ENCODE data around the gene POU2AF1. TPM values are rescaled to one million over a fixed set of nuclear protein-coding genes. Genes with fewer than 3 reads are reported as not detected.

POU2AF1 gene
- total and polyA plus RNA-seq, 2 of the 8 experiments (the other 6 are each of a cell fraction or from before 2014, with no cell fraction given) = not detected

GRCh38 chr11:111310723-111311122, 68.4 kb downstream of the POU2AF1 start:
- 85% methylated on average over 6 of the region's 6 CpGs; no CpG with 5 or more reads in 1 of the 2 experiments for WGBS, 2 experiments (ENCODE audit: extremely low coverage in 1 of 2, insufficient coverage in 1 of 2, insufficient read length in 1 of 2, insufficient replicate concordance in 2 of 2, low coverage in 1 of 2, low lambda C conversion rate in 2 of 2, missing lambda C conversion rate in 1 of 2)
- no peaks in the 10 kb centered on the region for H3K79me2 ChIP-seq (ENCODE audit: control insufficient read depth in 1 of 2, insufficient read depth in 2 of 2, low read length in 2 of 2)
- no peak overlapping the region for H3K4me2 ChIP-seq (ENCODE audit: insufficient read depth in 1 of 2, low read depth in 2 of 2, low read length in 2 of 2)
- H3K23ac ChIP-seq (ENCODE audit: insufficient read length) = no peak overlapping the region
- H2BK15ac ChIP-seq (ENCODE audit: low read length) = no peak overlapping the region
- no peak overlapping the region for H3K9ac ChIP-seq (replicated peaks in 1 of 4; ENCODE audit: extremely low read depth in 1 of 4, low read depth in 3 of 4, low read length in 3 of 4)
- no peaks in the 10 kb centered on the region for H3K4me1 ChIP-seq (replicated peaks in 1 of 4; ENCODE audit: control insufficient read depth in 3 of 4, insufficient read depth in 4 of 4, low read length in 3 of 4)
- H3K4me3 ChIP-seq (ENCODE audit: extremely low read depth in 1 of 4, insufficient read depth in 2 of 4, low read depth in 3 of 4, low read length in 4 of 4) = no peak overlapping the region
- no peaks in the 10 kb centered on the region for H4K20me1 ChIP-seq (replicated peaks in 1 of 2; ENCODE audit: control insufficient read depth in 1 of 2, insufficient read depth in 2 of 2, low read length in 2 of 2)
- FAIRE-seq = no peak
- no peak overlapping the region for H4K8ac ChIP-seq (ENCODE audit: extremely low read depth, insufficient read depth, low read length)
- H3K27me3 ChIP-seq (replicated peaks in 1 of 4; ENCODE audit: control insufficient read depth in 3 of 4, extremely low read depth in 1 of 4, insufficient read depth in 3 of 4, low read length in 3 of 4) = no peaks in the 10 kb centered on the region
- H3K9me3 ChIP-seq (ENCODE audit: insufficient read depth in 2 of 2, low read depth in 1 of 2, low read length in 1 of 2) = no peaks in the 10 kb centered on the region
- H2BK5ac ChIP-seq (ENCODE audit: low read depth, low read length) = no peak overlapping the region
- no peak overlapping the region for H2BK120ac ChIP-seq (replicated peaks; ENCODE audit: low read depth, low read length)
- H4K5ac ChIP-seq (ENCODE audit: insufficient read length, low read depth, low read length) = no peak overlapping the region
- H3K27ac ChIP-seq (ENCODE audit: low read depth, low read length) = no peak overlapping the region
- H3K18ac ChIP-seq (ENCODE audit: extremely low read depth, low read length) = no peak overlapping the region
- no peaks in the 10 kb centered on the region for H3K36me3 ChIP-seq (ENCODE audit: control insufficient read depth in 2 of 4, insufficient read depth in 4 of 4, low read length in 3 of 4)
- ChIA-PET CTCF (ENCODE audit: partially characterized antibody) (interaction anchor here (0.7 to 3.8 kb wide), 5 partner anchors 13 to 118 kb away, joined by 3 to 17 read pairs (median 3); no protein-coding TSS in a partner anchor), POLR2A (ENCODE audit: partially characterized antibody) (no interaction called here)
- H3K23me2 ChIP-seq (ENCODE audit: low read depth, low read length) = peaks cover 4% of the 10 kb centered on the region; the same call in 1 of the 2 replicates
- no peak overlapping the region for H2AFZ ChIP-seq (ENCODE audit: low read length)
- no peak overlapping the region for H3K56ac ChIP-seq (replicated peaks; ENCODE audit: insufficient read length, low read depth, low read length)
- DNase-seq (ENCODE audit: low read depth in 1 of 2, low spot score in 2 of 2) = no peak
- H2BK20ac ChIP-seq (ENCODE audit: low read length) = no peak overlapping the region
- H2BK12ac ChIP-seq (ENCODE audit: low read depth, low read length) = no peak overlapping the region
- no peak overlapping the region for H3K4ac ChIP-seq (replicated peaks; ENCODE audit: insufficient read length, low read depth, low read length)
- H4K91ac ChIP-seq (replicated peaks; ENCODE audit: insufficient read length, low read length) = no peak overlapping the region
- H3K79me1 ChIP-seq (ENCODE audit: low read depth, low read length) = no peaks in the 10 kb centered on the region
- H3K14ac ChIP-seq (ENCODE audit: insufficient read length) = no peak overlapping the region
- no peak overlapping the region for H2AK5ac ChIP-seq (ENCODE audit: low read depth, low read length)
- TF ChIP-seq HDAC2 (IDR thresholded peaks at IDR 0.05; ENCODE audit: borderline replicate concordance in 1 of 2, low read depth in 2 of 2, low read length in 2 of 2) (no peak), GTF2F1 (IDR thresholded peaks at IDR 0.05; ENCODE audit: borderline replicate concordance, low read depth, low read length) (no peak), TAF1 (IDR thresholded peaks at IDR 0.05; ENCODE audit: low read depth, low read length) (no peak), PHF8 (conservative IDR thresholded peaks at IDR 0.05; ENCODE audit: low read depth, low read length) (no peak), ATF2 (IDR thresholded peaks at IDR 0.05; ENCODE audit: low read length) (no peak), BCL11A (IDR thresholded peaks at IDR 0.05; ENCODE audit: low read depth in 2 of 2, low read length in 2 of 2) (no peak), FOSL1 (IDR thresholded peaks at IDR 0.05; ENCODE audit: insufficient read depth, low read depth, low read length) (no peak), EGR1 (IDR thresholded peaks at IDR 0.05; ENCODE audit: borderline replicate concordance, low read depth, low read length) (no peak)
- TF ChIP-seq, protein P1, sequence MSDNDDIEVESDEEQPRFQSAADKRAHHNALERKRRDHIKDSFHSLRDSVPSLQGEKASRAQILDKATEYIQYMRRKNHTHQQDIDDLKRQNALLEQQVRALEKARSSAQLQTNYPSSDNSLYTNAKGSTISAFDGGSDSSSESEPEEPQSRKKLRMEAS (IDR thresholded peaks at IDR 0.05) = no peak
- TF ChIP-seq, protein P2, sequence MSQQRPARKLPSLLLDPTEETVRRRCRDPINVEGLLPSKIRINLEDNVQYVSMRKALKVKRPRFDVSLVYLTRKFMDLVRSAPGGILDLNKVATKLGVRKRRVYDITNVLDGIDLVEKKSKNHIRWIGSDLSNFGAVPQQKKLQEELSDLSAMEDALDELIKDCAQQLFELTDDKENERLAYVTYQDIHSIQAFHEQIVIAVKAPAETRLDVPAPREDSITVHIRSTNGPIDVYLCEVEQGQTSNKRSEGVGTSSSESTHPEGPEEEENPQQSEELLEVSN (IDR thresholded peaks at IDR 0.05) = no peak

All from H1 (cell line).